ENCODE data around the gene CEP72. TPM values are rescaled to one million over a fixed set of nuclear protein-coding genes. Genes with fewer than 3 reads are reported as not detected.
"Not testable (repeated sequence)": the region's sequence is repeated elsewhere in the genome, so short reads cannot be mapped to it uniquely, and the experiment has no call there.

The CEP72 gene
- total RNA-seq, 2 experiments from 2014 or later = 27.0 to 28.9 TPM

- TF ChIP-seq, protein P1, sequence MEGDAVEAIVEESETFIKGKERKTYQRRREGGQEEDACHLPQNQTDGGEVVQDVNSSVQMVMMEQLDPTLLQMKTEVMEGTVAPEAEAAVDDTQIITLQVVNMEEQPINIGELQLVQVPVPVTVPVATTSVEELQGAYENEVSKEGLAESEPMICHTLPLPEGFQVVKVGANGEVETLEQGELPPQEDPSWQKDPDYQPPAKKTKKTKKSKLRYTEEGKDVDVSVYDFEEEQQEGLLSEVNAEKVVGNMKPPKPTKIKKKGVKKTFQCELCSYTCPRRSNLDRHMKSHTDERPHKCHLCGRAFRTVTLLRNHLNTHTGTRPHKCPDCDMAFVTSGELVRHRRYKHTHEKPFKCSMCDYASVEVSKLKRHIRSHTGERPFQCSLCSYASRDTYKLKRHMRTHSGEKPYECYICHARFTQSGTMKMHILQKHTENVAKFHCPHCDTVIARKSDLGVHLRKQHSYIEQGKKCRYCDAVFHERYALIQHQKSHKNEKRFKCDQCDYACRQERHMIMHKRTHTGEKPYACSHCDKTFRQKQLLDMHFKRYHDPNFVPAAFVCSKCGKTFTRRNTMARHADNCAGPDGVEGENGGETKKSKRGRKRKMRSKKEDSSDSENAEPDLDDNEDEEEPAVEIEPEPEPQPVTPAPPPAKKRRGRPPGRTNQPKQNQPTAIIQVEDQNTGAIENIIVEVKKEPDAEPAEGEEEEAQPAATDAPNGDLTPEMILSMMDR (IDR thresholded peaks at IDR 0.05) = no peak
- Mint-ChIP-seq H3K4me3 (no peak overlapping the region), H3K36me3 (ENCODE audit: low read depth) (no peaks in the 10 kb centered on the region), H3K27ac (no peak overlapping the region), H3K4me1 (ENCODE audit: low read depth) (no peaks in the 10 kb centered on the region), H3K9me3 (no peaks in the 10 kb centered on the region), H3K27me3 (peaks cover 2% of the 10 kb centered on the region)
- intact Hi-C loops (cut with micrococcal nuclease) = no loop called here
- no peak for ATAC-seq
- POLR2A ChIA-PET = no interaction called here
- CTCF ChIA-PET = no interaction called here
- no peak for DNase-seq
Observed at GRCh38 chr5:683551-684481, 71.7 kb downstream of the CEP72 start.

GRCh38 chr5:684751-685216, 72.6 kb downstream of the CEP72 start:
- intact Hi-C loops (cut with micrococcal nuclease) = no loop called here
- Mint-ChIP-seq H3K27me3 (peaks cover 2% of the 10 kb centered on the region), H3K36me3 (ENCODE audit: low read depth) (no peaks in the 10 kb centered on the region), H3K4me3 (no peak overlapping the region), H3K27ac (no peak overlapping the region), H3K9me3 (no peaks in the 10 kb centered on the region), H3K4me1 (ENCODE audit: low read depth) (no peaks in the 10 kb centered on the region)
- ChIA-PET CTCF (no interaction called here), POLR2A (no interaction called here)
- DNase-seq (no peak), ATAC-seq (no peak)
- TF ChIP-seq, protein P1 (IDR thresholded peaks at IDR 0.05) = no peak

DNA sequence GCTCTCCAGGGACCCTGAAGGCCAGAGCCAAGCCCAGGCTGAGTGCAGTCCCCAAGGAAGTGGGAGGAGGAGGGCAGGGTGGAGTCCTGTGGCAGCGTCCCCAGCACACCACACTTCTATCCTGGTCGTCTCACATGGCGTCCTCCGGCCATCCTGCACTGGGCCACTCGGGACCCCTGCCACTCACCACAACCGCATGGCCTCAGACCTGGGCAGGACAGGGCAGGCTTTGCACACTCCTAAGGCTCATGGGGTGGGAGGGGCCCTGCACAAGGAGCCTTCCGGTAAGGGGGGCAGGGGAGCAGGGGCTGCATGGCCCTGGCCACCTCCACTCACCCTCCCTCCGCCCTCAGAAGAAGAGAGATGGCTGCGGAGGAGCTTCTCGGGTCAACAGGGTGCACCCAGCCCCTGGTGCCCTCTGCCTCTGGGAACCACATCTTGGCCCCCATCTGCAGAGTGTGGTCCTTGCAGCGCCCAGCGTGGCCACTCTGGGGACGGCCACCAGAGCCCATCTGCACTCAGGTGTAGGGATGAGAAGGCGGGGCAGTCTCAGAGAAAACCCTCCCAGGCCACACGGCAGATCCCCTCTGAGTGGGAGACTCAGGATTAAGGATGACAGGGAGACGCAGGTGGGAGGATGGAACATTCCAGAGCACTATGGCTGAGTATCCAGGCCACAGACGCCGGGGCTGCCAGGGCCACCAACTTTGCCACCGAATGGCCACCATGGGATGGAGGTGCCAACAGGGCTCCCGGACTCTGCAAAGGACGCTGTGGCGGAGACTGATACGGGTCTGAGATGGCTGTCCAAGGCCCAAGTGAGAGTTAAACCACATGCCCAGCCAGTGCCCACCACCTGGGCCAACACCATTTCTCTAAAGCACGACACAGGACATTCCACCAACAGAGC, 73.4 kb downstream of the CEP72 start:
- intact Hi-C loops (cut with micrococcal nuclease) = no loop called here
- Mint-ChIP-seq H3K27me3 (peaks cover 2% of the 10 kb centered on the region), H3K9me3 (no peaks in the 10 kb centered on the region), H3K36me3 (ENCODE audit: low read depth) (no peaks in the 10 kb centered on the region), H3K4me1 (ENCODE audit: low read depth) (no peaks in the 10 kb centered on the region), H3K4me3 (no peak overlapping the region), H3K27ac (no peak overlapping the region)
- DNase-seq (no peak), ATAC-seq (no peak)
- POLR2A ChIA-PET = no interaction called here
- CTCF ChIA-PET = no interaction called here
- TF ChIP-seq, protein P1 (IDR thresholded peaks at IDR 0.05) = no peak

DNA sequence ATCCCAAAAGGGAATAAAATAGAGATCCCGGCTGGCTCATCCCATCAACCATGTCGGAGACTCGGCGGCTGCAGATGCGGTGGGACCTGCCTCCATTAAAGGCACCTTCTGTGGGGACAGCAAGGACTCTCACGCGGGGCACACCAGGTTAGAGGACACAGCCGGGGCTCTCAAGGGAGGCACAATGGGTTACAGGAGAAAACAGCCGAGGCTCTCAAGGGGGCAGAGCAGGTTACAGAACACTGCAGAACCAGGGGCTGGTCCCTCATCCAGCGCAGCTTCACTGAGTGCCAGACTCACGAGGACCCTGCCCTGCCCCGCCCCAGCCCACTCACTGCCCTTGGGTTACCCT, 74.0 kb downstream of the CEP72 start:
- CTCF ChIA-PET; H3K27ac Mint-ChIP-seq; intact Hi-C loops (cut with micrococcal nuclease); H3K9me3 Mint-ChIP-seq; H3K4me1 Mint-ChIP-seq (ENCODE audit: low read depth); ATAC-seq; H3K27me3 Mint-ChIP-seq; POLR2A ChIA-PET; H3K4me3 Mint-ChIP-seq; H3K36me3 Mint-ChIP-seq (ENCODE audit: low read depth); DNase-seq: not testable (repeated sequence)

GRCh38 chr5:686936-687335, 74.8 kb downstream of the CEP72 start:
- H3K9me3 Mint-ChIP-seq; H3K4me3 Mint-ChIP-seq; H3K27ac Mint-ChIP-seq; DNase-seq; CTCF ChIA-PET; intact Hi-C loops (cut with micrococcal nuclease); ATAC-seq; POLR2A ChIA-PET; H3K4me1 Mint-ChIP-seq (ENCODE audit: low read depth); H3K27me3 Mint-ChIP-seq; H3K36me3 Mint-ChIP-seq (ENCODE audit: low read depth): not testable (repeated sequence)

DNA sequence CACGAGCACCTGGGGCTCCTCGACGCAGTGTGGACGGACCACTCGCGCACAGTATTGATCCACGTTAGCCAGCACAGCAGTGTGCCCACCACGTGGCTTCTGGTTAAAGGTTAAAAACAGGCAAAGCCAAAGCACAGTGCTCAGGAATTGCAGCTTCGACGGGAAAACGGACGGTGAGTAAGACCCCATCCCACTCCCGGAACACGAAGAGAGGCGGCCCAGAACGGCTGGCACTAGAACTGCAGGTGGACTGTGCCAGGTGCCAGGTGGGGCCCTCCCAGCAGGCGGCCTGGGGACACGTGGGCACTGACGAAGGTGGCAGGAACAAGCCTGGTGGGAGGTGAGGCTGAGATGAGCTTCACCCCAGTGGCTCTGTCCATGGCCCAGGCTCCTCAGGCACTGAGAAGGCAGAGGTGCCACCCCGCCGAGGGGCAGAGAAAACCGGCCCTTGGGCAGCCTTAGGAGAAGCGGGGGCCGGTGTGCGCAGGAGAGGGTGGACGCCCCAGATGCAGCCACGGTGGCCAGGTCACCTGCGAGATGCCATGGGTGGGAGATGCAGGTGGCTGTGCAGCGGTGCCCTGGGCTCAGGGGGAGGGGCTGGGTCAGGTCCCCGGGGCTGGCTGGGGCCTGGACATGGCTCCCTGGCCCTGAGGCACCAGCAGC, 76.3 kb downstream of the CEP72 start:
- H3K27ac Mint-ChIP-seq; CTCF ChIA-PET; H3K4me1 Mint-ChIP-seq (ENCODE audit: low read depth); intact Hi-C loops (cut with micrococcal nuclease); ATAC-seq; H3K9me3 Mint-ChIP-seq; H3K36me3 Mint-ChIP-seq (ENCODE audit: low read depth); H3K4me3 Mint-ChIP-seq; POLR2A ChIA-PET; H3K27me3 Mint-ChIP-seq; DNase-seq: not testable (repeated sequence)

DNA sequence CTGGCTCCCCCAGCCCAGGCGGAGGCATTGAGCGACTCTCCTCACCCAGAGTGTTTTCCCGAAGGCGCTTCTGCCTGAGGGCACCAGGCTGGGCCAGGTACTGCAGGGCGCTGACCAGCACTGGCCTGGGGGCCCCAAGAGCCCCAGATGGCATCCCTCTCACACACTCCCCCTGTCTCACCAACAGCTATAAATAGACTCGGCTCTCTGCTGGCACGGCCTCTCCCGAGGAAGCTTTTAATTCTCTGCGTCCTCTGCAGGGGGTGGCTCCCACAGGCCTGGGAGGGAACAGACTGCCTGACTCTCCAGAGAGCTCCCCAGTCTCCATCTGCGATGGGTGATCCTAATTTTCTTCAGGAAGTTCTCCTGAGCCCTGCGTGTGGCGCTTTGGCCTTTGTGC, 78.2 kb downstream of the CEP72 start:
- H3K27ac Mint-ChIP-seq; POLR2A ChIA-PET; CTCF ChIA-PET; H3K27me3 Mint-ChIP-seq; H3K36me3 Mint-ChIP-seq (ENCODE audit: low read depth); H3K4me3 Mint-ChIP-seq; H3K4me1 Mint-ChIP-seq (ENCODE audit: low read depth); H3K9me3 Mint-ChIP-seq; intact Hi-C loops (cut with micrococcal nuclease); DNase-seq; ATAC-seq: not testable (repeated sequence)

GRCh38 chr5:691049-691448, 78.9 kb downstream of the CEP72 start:
- DNase-seq; H3K36me3 Mint-ChIP-seq (ENCODE audit: low read depth); H3K4me3 Mint-ChIP-seq; H3K27ac Mint-ChIP-seq; H3K9me3 Mint-ChIP-seq; intact Hi-C loops (cut with micrococcal nuclease); CTCF ChIA-PET; H3K4me1 Mint-ChIP-seq (ENCODE audit: low read depth); H3K27me3 Mint-ChIP-seq; POLR2A ChIA-PET: not testable (repeated sequence)
- ATAC-seq = peak; percentile 20
